Endometrial microvascular endothelial cells (primary cell): ENCODE measurements around the gene TRAP1. TPM values are rescaled to one million over a fixed set of nuclear protein-coding genes. Genes with fewer than 3 reads are reported as not detected.

Source experiments
- in situ Hi-C: cut with HindIII; loops from 2 replicates; pipeline ENCODE4 v1.10.0; 2017; ENCODE audit warnings: low sequenced_read_pairs, low pct_unique_long_range_greater_than_20kb; ENCODE audit errors: inconsistent ontology term
- total RNA-seq: library from RNA; depleted of rRNA; stranded (reverse); fragments of >200 nt; gene quantifications from one replicate; pipeline ENCODE4 v1.2.3, GENCODE V29; 2015; ENCODE audit errors: inconsistent ontology term

TRAP1 gene
- total RNA-seq, 1 donor from 2014 or later: 159 TPM

GRCh38 chr16:3738541-3738940, 21.2 kb upstream of the TRAP1 start:
- in situ Hi-C loops: no loop called here

- in situ Hi-C loops: no loop called here
These were observed 20.8 kb upstream of the TRAP1 start for GRCh38 chr16:3738128-3738527.

- in situ Hi-C loops: no loop called here
These were observed 19.9 kb upstream of the TRAP1 start for GRCh38 chr16:3737181-3737580.

GRCh38 chr16:3736116-3736515, 18.8 kb upstream of the TRAP1 start:
- in situ Hi-C loops: no loop called here

GRCh38 chr16:3735541-3735940, 18.2 kb upstream of the TRAP1 start:
- in situ Hi-C loops: no loop called here

- in situ Hi-C loops: no loop called here
These were observed 17.5 kb upstream of the TRAP1 start for GRCh38 chr16:3734758-3735221.

GRCh38 chr16:3734084-3734757, 16.9 kb upstream of the TRAP1 start:
- in situ Hi-C loops: no loop called here

GRCh38 chr16:3732171-3732570, 14.8 kb upstream of the TRAP1 start:
- in situ Hi-C loops: no loop called here

GRCh38 chr16:3731126-3731935, 14.0 kb upstream of the TRAP1 start:
- in situ Hi-C loops: no loop called here

- in situ Hi-C loops: no loop called here
These were observed 13.1 kb upstream of the TRAP1 start for GRCh38 chr16:3730161-3731125.

GRCh38 chr16:3729161-3730112, 12.1 kb upstream of the TRAP1 start:
- in situ Hi-C loops: no loop called here

GRCh38 chr16:3728424-3729160, 11.3 kb upstream of the TRAP1 start:
- in situ Hi-C loops: no loop called here

GRCh38 chr16:3727806-3728381, 10.6 kb upstream of the TRAP1 start:
- in situ Hi-C loops: no loop called here

- in situ Hi-C loops: no loop called here
These were observed 8.8 kb upstream of the TRAP1 start for GRCh38 chr16:3726021-3726687.

- in situ Hi-C loops: no loop called here
These were observed 8.0 kb upstream of the TRAP1 start for GRCh38 chr16:3725276-3725675.

- in situ Hi-C loops: no loop called here
These were observed 5.2 kb upstream of the TRAP1 start for GRCh38 chr16:3722508-3722907.

GRCh38 chr16:3720418-3720817, 3.1 kb upstream of the TRAP1 start:
- in situ Hi-C loops: no loop called here
